Right forelimb (tissue), 1 donor: ENCODE data around the gene TBC1D14.

ENCODE experiments used
- DNase-seq: peaks from one replicate; pipeline ENCODE4 v3.0.0-alpha.2; 2018

TBC1D14 gene

DNA sequence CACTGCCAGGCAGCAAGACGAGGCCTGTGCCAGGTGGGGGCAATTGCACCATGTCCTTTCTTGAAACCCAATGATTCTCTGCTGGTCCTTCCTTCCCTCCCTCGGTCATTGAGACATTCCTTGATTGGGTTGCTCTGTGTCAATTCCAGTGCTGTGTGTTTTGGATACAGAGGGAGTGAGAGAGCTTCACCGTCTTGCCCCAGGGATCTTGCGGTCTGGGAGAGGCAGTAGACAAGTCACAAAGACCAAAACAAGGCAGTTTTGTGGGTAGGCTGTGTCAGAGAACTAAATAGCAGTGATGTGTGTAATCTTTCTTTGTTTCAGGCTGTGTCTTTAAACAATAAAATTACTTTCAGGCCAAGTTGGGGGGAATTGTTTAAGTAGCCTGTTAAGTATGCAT lies 94.7 kb downstream of the TBC1D14 start:
- no peak for DNase-seq

DNA sequence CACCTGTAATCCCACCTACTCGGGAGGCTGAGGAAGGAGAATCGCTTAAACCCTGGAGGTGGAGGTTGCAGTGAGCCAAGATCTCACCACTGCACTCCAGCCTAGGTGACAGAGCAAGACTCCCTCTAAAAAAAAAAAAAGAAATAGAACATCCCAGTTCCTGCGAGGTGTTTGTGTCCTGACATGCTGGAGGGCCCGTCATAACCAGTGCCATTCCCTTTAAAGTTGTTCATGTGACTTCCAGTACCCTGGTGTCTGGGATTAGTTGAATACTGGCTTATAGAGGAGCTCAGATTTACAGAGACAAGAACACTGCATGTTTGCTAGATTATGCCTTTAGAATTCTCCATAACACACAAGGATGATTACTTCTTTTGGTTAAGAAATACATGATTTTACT lies 95.9 kb downstream of the TBC1D14 start:
- DNase-seq = no peak

DNA sequence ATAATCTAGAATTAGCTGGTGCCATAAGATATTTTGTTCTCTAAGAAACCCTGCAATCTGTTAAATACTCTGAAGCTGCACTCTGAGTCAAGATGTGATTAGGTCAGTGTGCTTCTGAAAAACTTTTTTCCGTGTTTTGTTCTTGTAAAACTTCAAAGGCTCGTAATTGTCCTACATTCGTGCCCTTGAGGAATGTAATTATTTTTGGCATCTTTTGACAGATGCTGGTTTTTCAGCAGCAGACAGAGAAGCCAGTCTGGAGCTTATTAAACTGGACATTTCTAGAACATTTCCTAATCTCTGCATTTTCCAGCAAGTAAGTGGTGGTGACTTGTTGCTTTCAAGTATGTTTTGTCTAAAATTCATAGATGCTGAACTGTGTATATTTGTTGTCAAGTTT lies 96.8 kb downstream of the TBC1D14 start:
- no peak for DNase-seq

DNA sequence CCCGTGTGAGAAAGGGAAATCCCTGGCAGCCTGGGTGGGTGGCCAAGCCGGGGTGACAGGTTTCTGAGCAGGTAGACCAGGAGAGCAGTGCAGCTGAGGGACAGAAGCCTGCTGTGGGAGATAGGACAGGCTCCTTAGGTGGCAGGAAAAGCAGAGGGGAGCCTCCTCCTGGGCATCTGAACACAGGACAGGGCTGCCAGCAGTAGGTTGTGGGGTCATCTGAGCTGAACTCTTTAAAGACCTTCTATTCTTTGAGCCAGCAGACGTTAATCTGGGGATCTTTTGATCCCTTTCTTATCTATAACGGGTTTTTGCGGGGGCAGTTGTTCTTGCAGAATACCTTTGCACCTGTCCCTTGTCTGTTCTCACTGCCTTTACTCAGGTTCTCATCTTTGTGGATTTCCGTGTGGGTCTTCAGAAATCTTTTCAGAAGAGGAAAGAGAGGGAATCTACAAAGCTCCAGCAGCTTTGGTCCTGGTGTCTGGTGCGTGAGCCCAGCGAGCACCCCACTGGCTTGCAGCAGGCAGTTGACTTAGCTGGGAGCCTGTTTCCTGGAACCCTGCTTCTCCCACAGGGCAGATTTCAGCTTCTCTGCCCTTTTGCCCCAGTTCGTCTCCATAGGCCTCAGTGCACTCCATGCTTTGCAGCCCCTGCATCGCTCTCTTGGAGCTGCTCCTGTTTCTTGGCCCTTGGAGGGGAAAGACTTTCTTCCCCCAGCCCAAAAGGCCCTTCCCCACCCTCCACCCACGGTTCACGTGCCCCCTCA lies 97.7 kb downstream of the TBC1D14 start:
- DNase-seq = no peak

DNA sequence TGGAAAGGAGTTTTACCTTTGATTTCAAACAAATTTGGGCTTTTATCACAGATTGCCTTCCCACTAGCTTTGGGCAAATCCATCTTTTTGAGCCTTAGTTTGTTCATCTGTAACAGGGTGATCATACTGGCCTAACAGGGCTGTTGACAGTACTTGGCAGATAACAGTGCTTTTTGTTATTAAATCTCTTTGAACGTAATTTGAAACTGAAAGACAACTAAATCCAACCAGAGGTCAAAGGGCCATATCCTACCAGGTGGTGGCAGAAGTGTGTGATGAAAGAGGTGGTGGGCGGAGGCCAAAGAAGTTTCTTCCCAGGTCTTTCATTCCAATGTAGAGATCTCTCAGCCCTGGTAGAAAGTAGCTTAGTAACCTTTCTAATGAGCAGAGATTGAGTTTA lies 98.3 kb downstream of the TBC1D14 start:
- no peak for DNase-seq

DNA sequence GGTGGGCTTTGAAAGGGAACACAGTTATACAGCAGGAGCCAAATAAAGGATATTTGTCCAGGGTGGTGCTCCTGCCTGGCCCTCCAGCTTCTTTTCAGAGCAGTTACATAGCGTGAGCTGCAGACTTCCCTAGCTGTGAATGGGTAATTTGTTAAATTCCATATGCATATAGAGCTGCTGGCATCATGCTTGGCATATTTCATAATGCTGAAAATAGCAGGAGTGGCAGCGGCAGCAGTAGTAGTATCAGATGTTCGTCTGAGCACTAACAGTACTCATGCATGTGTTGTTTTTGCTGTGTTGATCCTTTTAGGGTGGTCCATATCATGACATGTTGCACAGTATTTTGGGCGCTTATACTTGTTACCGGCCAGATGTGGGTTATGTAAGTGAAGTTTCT lies 99.9 kb downstream of the TBC1D14 start:
- DNase-seq = no peak

DNA sequence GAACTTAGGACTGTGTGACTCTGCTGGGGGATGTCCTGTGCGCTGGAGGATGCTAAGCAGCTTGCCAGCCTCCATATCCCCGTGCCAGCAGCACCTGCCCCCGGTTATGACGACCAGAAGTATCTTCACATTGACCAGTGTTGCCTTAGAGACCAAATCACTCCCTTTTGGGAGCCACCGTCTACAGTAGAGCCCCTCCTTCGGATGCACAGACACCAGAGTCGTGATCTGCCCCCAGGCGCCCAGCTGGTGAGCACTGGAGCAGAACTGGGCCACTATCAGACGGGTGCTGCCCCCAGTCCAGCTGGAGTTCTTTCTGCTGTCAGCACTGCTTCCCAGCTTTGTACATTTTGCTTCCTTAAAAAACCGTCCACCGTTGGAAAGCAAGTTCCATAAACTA lies 103.5 kb downstream of the TBC1D14 start:
- DNase-seq = no peak

DNA sequence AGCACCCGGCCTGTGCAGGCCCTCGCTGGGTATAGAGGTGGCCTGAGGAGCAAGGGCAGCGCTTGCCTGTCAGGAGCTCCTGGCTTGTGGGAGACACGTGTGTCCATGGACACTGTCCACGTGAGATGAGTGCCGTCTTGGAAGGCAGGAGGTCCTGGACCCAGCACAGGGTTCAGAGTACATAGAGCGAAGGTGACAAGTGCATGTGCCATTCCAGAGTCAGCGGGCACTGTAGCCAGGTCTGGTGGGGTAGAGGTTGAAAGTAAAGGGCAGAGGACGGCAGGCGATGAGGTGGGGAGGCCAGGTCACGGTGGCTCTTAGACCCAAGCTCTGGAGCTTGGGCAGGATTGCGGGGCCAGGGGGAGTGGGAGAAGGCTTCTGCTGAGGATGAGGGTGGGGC lies 105.2 kb downstream of the TBC1D14 start:
- no peak for DNase-seq

DNA sequence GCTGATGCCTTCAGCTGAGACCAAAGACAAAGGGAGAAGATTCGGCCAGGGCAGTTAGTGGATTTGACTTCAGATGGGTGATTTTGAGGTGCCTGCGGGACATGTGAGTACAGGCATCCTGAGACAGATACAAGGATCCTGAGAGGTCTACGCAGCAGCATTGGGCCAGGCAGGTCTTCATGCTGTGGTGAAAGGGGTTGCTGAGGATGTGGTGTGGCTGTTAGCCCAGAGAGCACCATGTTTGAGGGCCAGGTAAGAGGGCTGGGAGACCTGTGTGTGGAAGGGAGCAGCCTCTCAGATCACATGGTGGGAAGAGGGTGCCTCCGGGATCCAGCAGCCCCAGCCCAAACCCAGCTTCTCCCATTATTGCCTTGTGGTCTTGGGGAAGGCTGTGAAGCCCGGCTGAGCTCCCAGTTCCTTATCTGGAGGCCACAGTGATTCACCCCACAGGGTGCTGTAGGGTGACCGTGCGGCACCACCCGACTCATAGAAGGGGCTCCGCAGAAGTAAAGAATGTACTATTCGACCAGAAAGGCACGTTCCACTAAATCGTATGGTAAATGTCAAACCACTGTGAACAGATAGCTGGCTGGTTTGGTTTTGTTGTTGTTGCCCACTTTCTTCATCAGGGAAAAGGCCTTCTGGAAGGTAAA lies 105.9 kb downstream of the TBC1D14 start:
- no peak for DNase-seq

DNA sequence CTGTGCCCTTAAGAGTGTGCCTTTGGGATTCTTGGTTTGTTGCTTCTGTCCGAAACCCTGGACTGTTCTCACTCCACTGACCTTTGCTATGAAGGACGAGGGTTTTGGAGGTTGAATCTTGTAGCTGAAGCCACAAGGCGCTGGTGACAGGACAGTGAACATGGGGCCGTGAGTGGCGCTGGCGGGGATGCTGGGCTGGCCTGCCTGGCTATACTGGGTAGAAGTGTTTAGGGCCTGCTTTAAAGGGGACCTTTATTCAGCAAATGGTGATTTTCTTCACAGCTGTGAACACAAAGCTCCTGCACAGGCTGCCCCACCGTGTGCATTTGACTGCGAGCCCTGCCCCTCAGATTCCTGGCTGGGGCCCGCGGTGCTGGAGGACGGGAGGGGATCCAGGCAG lies 106.5 kb downstream of the TBC1D14 start:
- no peak for DNase-seq

DNA sequence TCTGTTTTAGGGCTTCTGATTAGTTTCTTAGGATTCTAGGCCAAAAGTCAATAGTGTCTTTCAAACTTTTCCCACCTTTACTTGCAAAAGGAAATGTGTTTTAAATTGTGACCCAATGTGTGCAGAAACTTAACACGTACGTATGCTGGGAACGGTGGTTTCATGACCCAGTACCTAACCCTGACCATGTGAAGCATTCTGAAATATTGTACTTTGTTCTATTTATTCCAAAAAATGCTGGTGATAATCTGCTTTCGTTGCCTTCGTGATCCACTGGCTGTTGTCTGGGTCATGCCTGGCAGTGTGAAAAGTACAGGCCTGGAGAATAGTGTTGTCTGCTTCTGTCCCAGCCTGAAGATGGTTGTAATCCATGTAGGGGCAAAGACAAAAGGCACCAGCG lies 106.9 kb downstream of the TBC1D14 start:
- DNase-seq = no peak

DNA sequence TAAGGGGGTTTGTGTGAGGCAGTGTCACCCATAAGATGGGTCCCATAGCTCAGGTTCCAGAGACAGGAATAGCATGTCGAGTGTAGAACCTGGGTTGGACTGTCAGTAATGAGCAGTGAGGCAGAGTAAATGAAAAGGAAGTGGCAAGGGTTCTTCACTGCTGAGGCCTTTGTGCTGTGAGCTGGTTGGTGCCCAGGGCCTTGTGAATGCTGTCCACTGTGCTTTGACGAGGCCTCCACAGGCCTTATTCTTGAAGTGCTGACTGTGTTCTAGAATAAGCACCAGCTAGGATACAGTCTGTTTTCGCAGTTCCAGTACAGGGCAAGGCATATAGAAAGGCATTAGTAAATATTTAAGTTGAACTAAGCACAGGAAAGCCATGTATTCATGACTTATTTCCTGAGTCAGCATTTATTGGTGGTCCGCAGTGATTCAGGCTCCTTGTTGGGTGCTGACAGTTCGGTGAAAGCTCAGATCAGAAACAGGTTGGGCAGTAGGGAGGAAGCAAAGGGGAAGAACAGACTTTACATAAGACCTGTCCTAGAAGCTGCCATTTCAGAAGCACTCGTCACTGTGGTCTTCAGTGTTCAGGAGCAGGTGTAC lies 107.9 kb downstream of the TBC1D14 start:
- no peak for DNase-seq

DNA sequence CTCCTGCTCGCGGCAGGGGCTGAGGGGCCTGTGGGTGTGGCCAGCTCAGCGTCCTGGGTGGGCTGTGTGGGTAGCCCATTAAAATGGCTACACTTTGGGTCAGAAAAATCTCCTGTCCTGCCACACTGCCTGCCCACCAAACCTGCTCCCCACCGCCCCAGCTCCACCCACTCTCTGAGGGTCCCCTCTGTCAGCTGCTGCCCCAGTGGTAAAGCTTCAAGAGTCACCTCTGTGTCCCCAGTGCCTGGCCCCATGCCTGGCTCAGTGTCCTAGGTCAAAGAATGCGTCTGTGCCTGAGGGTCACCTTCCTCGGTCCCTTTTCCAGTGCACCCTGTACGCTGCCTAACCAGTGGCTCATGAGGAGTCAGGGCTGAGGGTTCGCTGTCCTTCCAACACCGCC lies 108.7 kb downstream of the TBC1D14 start:
- no peak for DNase-seq

DNA sequence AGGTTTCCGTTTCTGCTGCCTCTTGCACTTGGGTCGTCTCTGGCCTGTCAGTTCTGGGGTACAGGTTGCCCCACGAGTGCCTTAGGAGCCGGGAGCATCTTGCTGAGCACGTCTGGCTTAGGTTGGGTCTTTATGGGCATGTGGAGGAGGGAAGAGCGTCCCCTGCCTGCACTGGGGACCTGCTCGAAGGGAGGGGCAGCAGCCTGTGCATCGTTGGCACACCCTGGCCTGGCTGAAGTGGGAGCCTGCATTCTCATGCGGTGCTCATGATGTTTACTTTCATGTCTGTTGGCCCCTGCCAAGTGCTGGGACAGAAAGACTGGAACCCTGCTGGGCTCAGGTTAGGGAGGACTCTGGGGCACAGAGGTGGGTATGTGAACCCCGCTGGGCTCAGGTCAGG lies 109.7 kb downstream of the TBC1D14 start:
- DNase-seq = no peak

DNA sequence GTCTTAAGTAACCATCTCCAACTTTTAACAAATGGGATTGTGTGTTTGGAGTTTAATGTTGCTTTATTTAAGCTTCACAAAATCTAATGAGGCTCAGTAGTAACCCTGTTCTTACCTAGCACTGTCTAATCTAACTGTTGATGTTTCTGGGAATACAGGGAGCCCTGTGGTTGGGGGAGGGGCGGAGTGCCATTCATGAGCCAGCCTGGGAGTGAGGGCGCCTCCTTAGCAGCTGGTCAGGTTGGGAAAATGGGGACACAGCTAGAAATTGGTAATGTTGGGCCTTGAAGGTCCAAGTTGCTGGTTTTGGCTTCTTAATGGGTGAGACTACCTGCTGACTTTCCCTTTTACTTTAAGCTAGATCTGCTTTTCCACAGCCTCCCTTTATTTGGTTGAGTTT lies 110.7 kb downstream of the TBC1D14 start:
- DNase-seq = no peak

DNA sequence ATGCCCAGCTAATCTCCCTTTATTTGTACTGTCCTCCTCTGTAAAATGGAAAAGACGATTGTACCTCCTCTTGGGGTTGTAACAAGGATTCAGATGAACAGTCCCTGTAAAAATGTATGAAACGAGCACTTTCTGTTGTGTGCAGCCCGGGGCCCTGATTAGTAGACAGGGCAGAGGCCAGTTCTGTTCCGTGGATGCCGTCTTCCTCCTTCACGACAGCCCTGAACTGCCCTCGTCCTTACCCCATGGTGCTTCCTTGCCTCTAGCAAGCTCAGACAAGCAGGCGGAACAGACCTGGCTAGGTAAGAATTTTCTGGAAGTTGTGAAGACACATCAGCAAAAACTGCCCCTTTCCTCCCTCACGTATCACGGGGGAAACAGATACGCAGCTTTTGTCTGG lies 111.2 kb downstream of the TBC1D14 start:
- DNase-seq = no peak

DNA sequence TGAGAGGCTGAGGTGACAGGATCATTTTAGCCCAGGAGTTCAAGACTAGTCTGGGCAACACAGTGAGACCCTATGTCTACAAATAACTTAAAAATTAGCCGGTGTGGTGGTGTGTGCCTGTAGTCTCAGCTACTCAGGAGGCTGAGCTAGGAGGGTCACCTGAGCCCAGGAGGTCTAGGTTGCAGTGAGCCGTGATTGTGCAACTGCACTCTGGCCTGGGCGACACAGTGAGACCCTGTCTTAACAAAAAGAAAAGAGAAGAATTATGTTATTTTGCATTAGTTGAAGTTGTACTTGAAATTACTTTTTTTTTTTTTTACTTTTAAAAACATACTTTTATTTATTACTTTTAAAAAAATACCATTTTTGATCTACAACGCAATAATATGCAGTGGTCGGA lies 111.7 kb downstream of the TBC1D14 start:
- no peak for DNase-seq

DNA sequence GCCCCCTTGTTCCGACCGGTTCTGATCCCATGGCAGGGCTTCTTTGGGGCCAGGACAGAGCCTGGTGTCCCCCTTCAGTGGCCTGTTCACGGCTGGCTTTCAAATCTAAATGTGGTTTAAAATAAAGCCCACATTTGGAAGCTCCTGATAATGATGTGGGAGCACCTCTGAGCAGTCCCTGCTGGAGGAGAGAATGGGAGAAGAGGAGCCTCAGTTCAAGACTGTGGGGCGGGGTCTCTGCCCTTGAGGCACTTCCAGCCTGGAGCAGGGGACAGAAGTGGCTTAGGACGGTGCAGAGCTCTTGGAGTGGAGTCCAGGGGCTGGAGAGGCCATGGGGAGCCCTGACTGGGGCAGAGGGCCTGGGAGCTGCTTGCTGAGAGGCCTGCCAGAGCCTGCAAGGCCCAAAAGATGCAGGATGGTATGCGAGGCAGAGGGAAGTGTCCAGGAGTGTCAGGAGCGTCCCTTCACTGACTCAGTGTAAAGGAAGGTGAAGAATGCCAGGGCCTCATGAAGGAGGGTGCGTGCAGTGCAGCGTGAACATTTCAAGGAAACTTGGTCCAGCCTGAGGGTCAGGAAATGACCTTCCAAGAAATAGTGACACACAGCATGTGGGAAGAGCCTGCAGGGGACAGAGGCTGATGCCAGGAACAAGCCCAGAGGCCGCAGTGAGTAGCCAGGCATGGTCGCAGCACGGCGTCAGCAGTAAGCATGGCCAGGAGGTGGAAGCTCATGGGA lies 112.5 kb downstream of the TBC1D14 start:
- DNase-seq = no peak

DNA sequence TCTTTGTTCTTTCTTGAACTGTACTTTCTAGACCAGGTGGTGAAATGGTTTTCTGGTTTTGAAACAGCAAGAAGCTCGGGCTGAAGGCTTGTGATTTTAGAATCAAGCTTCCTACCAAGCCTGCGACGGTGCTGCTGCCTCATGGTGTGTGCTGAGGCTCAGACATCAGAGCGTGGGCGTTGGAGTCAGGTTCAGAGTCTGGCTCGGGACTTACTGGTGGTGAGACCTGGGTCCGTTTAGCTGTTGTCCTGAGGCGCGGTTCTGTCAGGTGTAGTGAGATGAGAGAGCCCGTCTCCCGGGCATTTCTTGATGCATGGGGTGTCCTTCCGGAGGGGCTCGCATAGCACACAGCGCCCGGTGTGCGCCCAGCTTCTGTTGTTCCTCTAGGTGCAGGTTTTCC lies 113.9 kb downstream of the TBC1D14 start:
- no peak for DNase-seq

DNA sequence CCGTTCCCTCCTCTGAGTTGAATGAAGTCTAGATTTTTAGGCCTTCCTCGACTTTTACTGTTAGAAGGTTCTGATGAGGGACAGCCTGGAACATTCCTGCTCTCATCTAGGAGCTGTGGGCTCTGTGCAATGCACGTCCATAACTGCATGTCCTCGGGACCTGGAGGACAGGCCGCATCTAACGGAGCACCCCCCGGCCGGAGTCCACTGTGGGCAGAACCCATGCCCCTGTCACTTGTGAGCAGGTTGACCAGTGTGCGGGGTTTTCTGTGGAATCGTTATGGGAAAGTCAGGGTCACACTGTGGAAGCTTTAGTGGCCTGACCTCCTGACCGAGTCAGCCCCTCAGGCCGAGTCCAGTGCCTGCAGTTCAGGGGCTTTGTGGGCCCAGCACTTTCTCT lies 114.3 kb downstream of the TBC1D14 start:
- no peak for DNase-seq

DNA sequence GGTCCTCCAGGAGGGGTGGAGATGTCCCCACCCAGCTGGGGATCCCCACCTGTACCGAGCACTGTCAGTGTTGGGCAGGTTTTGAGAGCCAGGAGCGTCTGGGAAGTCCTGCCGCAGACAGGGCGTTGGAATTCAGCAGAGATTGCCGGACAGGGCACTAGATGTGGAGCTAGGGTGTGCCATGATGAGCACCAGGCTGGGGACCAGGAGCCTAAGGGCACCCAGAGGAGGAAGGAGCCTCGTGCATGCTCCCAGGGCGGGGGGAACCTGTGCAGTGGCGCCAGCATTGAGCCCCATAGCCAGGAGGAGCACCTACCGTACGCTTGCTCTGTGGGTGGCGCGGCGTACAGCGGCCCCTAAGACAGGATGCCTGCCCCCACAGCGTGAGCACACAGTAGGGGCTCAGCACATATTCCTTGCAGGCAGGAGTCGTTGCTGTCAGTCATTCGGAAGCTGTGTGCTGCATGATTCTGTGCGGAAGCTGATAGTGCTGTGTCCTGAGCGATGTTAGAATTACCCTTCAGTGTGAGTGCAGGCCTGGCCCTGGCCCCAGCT lies 114.8 kb downstream of the TBC1D14 start:
- no peak for DNase-seq

DNA sequence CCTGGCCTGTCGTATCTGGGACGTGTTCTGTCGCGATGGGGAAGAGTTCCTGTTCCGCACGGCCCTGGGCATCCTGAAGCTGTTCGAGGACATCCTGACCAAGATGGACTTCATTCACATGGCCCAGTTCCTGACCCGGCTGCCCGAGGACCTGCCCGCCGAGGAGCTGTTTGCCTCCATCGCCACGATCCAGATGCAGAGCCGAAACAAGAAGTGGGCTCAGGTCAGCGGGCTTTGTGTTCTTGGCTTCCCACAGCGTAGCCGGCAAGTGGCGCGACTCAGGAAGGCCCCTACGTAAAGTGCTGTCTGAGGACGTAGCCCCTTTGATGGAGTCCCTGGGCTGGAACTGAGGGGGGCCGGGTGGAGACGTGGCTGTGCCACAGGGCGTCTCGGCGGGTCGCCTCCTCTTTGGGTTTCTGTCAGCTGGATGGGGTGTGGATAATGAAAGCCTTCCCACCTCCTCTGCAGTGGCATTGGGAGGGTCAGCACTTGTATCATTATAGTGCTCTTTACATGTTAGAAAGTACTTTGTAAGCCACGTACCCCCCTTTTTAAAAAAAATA lies 115.5 kb downstream of the TBC1D14 start:
- DNase-seq = no peak

DNA sequence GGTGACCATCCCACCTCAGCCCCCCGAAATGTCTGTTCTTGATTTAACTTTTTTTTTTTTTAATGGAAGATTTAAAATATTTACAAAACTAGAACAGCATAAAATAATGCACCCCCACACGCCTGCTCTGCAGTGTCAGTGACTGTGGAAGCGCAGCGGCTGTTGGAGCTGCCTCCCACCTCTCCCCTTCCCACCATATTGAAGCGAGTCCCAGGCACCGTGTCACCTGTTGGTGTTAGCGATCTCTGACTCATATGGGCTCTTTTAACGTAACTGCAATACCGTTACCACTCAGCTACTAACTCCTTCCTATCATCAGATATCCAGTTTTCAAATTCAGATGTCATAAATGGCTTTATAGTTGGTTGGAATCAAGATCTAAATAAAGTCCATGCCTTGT lies 116.5 kb downstream of the TBC1D14 start:
- no peak for DNase-seq
